ENCODE measurements around the gene WDR7.

- TF ChIP-seq CTCF (IDR thresholded peaks at IDR 0.05) (no peak), POLR2A (IDR thresholded peaks at IDR 0.05) (no peak)
Observed at GRCh38 chr18:56935434-56936040, 284.4 kb downstream of the WDR7 start.

Measured in esophagus squamous epithelium (tissue), 4 donors.